ENCODE results near the gene CS. TPM values are rescaled to one million over a fixed set of nuclear protein-coding genes. Genes with fewer than 3 reads are reported as not detected.

CS gene
- total and polyA plus RNA-seq, 2 of the 4 experiments (the other 2 are of a cell fraction) = 139 to 146 TPM

GRCh38 chr12:56253091-56253490 lies 47.0 kb downstream of the CS start:
- TF ChIP-seq CHD1 (IDR thresholded peaks at IDR 0.05; ENCODE audit: low read depth, low read length) (no peak), SMC3 (IDR thresholded peaks at IDR 0.05; ENCODE audit: low read depth, low read length) (no peak), MAZ (IDR thresholded peaks at IDR 0.05; ENCODE audit: borderline replicate concordance, low read depth, low read length) (no peak), CEBPB (IDR thresholded peaks at IDR 0.05; ENCODE audit: low read depth, low read length) (no peak)
- TF ChIP-seq, protein P1, sequence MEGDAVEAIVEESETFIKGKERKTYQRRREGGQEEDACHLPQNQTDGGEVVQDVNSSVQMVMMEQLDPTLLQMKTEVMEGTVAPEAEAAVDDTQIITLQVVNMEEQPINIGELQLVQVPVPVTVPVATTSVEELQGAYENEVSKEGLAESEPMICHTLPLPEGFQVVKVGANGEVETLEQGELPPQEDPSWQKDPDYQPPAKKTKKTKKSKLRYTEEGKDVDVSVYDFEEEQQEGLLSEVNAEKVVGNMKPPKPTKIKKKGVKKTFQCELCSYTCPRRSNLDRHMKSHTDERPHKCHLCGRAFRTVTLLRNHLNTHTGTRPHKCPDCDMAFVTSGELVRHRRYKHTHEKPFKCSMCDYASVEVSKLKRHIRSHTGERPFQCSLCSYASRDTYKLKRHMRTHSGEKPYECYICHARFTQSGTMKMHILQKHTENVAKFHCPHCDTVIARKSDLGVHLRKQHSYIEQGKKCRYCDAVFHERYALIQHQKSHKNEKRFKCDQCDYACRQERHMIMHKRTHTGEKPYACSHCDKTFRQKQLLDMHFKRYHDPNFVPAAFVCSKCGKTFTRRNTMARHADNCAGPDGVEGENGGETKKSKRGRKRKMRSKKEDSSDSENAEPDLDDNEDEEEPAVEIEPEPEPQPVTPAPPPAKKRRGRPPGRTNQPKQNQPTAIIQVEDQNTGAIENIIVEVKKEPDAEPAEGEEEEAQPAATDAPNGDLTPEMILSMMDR (conservative IDR thresholded peaks at IDR 0.05; ENCODE audit: low read depth, low read length) = no peak
- H2BK5ac ChIP-seq (ENCODE audit: low read depth, low read length, poor library complexity, severe bottlenecking) = no peak overlapping the region
- no peak overlapping the region for H3K18ac ChIP-seq (ENCODE audit: low read depth, low read length)
- H4K91ac ChIP-seq (ENCODE audit: insufficient read depth, low read depth, low read length) = no peak overlapping the region
- no peak overlapping the region for H3K23ac ChIP-seq (ENCODE audit: low read depth, low read length)
- no peak overlapping the region for H3K4me3 ChIP-seq (ENCODE audit: insufficient read depth, low read depth, low read length)
- H2AK5ac ChIP-seq (ENCODE audit: low read depth, low read length) = no peak overlapping the region
- H3K36me3 ChIP-seq (ENCODE audit: control insufficient read depth, insufficient read depth, low read length) = peaks cover 71% of the 10 kb centered on the region
- no peak overlapping the region for H4K5ac ChIP-seq (ENCODE audit: low read depth, low read length)
- no peak overlapping the region for H3K56ac ChIP-seq (ENCODE audit: extremely low read depth, insufficient read depth, low read length)
- in situ Hi-C loops (cut with MboI; ENCODE audit: low sequenced_read_pairs) (no loop called here), dilution Hi-C loops (cut with HindIII; ENCODE audit: low sequenced_read_pairs, unreplicated experiment) (no loop called here), intact Hi-C loops (cut with micrococcal nuclease) (no loop called here)
- peaks cover 52% of the 10 kb centered on the region for H4K20me1 ChIP-seq (ENCODE audit: insufficient read depth, low read length)
- H3K9me3 ChIP-seq (ENCODE audit: control insufficient read depth, insufficient read depth, low read length) = no peaks in the 10 kb centered on the region
- no peak overlapping the region for H3K27ac ChIP-seq (ENCODE audit: insufficient read depth, low read length)
- no TSS peak for BruUV-seq (replicated peaks)
- ATAC-seq (ENCODE audit: low read depth) = no peak
- peaks cover 22% of the 10 kb centered on the region for H3K9me1 ChIP-seq (ENCODE audit: insufficient read depth, low read length)
- 98% methylated on average over 7 of the region's 11 CpGs; no CpG with 5 or more reads in 1 of the 2 experiments for WGBS, 2 experiments (ENCODE audit: extremely low coverage in 2 of 2, insufficient read length in 1 of 2)
- H3K4ac ChIP-seq (ENCODE audit: low read depth, low read length) = no peak overlapping the region
- H2BK20ac ChIP-seq (ENCODE audit: low read depth, low read length) = no peak overlapping the region
- H4K8ac ChIP-seq (ENCODE audit: low read depth in 2 of 2, low read length in 2 of 2) = no peak overlapping the region
- H2BK120ac ChIP-seq (ENCODE audit: low read depth, low read length) = no peak overlapping the region
- H3K9ac ChIP-seq (ENCODE audit: low read depth, low read length) = no peak overlapping the region
- DNase-seq = no peak
- peaks cover 43 to 73% of the 10 kb centered on the region in 2 experiments for H3K79me1 ChIP-seq (ENCODE audit: low read depth in 1 of 2, low read length in 2 of 2)
- ChIA-PET CTCF (no interaction called here), POLR2A (ENCODE audit: unreplicated experiment) (no interaction called here)
- no peak overlapping the region for H2AK9ac ChIP-seq (replicated peaks; ENCODE audit: low read depth, low read length, poor library complexity)
- H2AFZ ChIP-seq (replicated peaks; ENCODE audit: low read length, poor library complexity) = no peak overlapping the region
- H3K14ac ChIP-seq (replicated peaks; ENCODE audit: low read depth, low read length) = no peak overlapping the region
- peaks cover 12% of the 10 kb centered on the region for H3K4me1 ChIP-seq (ENCODE audit: control insufficient read depth, insufficient read depth, low read length)
- H3K27me3 ChIP-seq (ENCODE audit: control insufficient read depth, insufficient read depth, low read length) = no peaks in the 10 kb centered on the region
- H3K4me2 ChIP-seq (ENCODE audit: low read depth, low read length) = no peak overlapping the region
- no peak overlapping the region for H2BK15ac ChIP-seq (ENCODE audit: low read depth, low read length)
